Ovary (tissue), 9 donors: ENCODE results near the gene ADGRB2. TPM values are rescaled to one million over a fixed set of nuclear protein-coding genes. Genes with fewer than 3 reads are reported as not detected.

ENCODE experiments used
- DNase-seq, 5 donors: peaks; one replicate each; pipeline ENCODE4 v3.0.0-alpha.2; 2019 to 2020
- H3K27ac ChIP-seq, 2 donors: fragments of 200-600 bp; one replicate each; pipeline versions ENCODE4 v1.5.1 to v1.8.0; 2019 to 2022
- H3K27me3 ChIP-seq: fragments of 200-600 bp; one replicate; pipeline ENCODE4 v1.8.0; 2022
- H3K36me3 ChIP-seq: fragments of 200-600 bp; sonication (generic); one replicate; pipeline ENCODE4 v1.5.1; 2019
- H3K4me1 ChIP-seq: one replicate; pipeline ENCODE4 v1.8.1; 2013; ENCODE audit warnings: mild to moderate bottlenecking, moderate library complexity; ENCODE audit not compliant: insufficient read depth
- H3K4me3 ChIP-seq: fragments of 200-600 bp; sonication (generic); one replicate; pipeline ENCODE4 v1.5.1; 2017
- H3K9me3 ChIP-seq, 2 donors: fragments of 200-600 bp in 1 of 2; sonication (generic) in 1 of 2; one replicate each; pipeline versions ENCODE4 v1.5.1 to v1.8.1; 2013 to 2019; ENCODE audit warnings: mild to moderate bottlenecking in 1 of 2, moderate library complexity in 1 of 2
- EP300 ChIP-seq: sonication (generic); formaldehyde crosslinking; IDR thresholded peaks from one replicate; pipeline ENCODE4 v1.6.1; 2017; ENCODE audit warnings: antibody characterized with exemption
- POLR2A ChIP-seq: fragments of 450-650 bp; IDR thresholded peaks from one replicate; pipeline ENCODE4 v1.6.1; 2017; ENCODE audit warnings: antibody characterized with exemption, mild to moderate bottlenecking, moderate library complexity
- WGBS, 3 donors: extraction: QIAGEN DNeasy Blood & Tissue Kit in 1 of 3; methylation state at CpG; one replicate each; pipeline versions ENCODE4 v1.1.5 to v1.1.7; 2013 to 2017; 5-methylcytosine and 5-hydroxymethylcytosine counted together
- intact Hi-C, 4 donors: fragments of 100-400 bp; cut with DNase I; formaldehyde crosslinking; loops; one replicate each; pipeline versions ENCODE4 v1.11.0 to v1.15.1; 2022 to 2023
- polyA plus RNA-seq, 2 donors: library from polyadenylated mRNA; stranded (reverse); fragments of 200-250 nt in 1 of 2; fragments of 350-450 nt in 1 of 2; fragmentation: Illumina TruSeq in 1 of 2; extraction: RNeasy Lipid Tissue Mini Kit (QIAGEN cat#74804) in 1 of 2; gene quantifications; one replicate each; pipeline ENCODE4 v1.2.3, GENCODE V29; 2013 to 2014
- total RNA-seq, 7 donors: library from RNA; depleted of rRNA in 2 of 7; stranded (reverse); fragments of >200 nt in 2 of 7; fragmentation: NEBNext Ultra II Directional in 3 of 7; extraction: Animal tissue kit (Norgen Biotek cat#: 25700) in 3 of 7; gene quantifications; one replicate each; pipeline versions ENCODE4 v1.1.0 to v1.2.4, GENCODE V29; 2016 to 2023
- TF ChIP-seq, protein P1 (sequence below), 3 donors: fragments of 450-650 bp in 2 of 3; fragments of 200-600 bp in 1 of 3; IDR thresholded peaks; one replicate each; pipeline versions ENCODE4 v1.5.1 to v1.8.0; 2016 to 2022; ENCODE audit warnings: antibody characterized with exemption in 3 of 3, mild to moderate bottlenecking in 1 of 3
- donor health status: DM: no; HTN: no; CAD: no; lungs with moderate emphysema.
- donor health status: DM: no; HTN: no; CAD: no.
- donor health status: Bipolar disorder and iron deficiency.
- donor health status: DM: yes; HTN: yes; CAD: no.
- donor health status: DM: no; HTN: no; CAD: no.
- donor health status: DM: yes; HTN: yes; CAD: no.

The ADGRB2 gene
- total and polyA plus RNA-seq, 9 donors: 0.30 to 7.2 (median 1.6) TPM

GRCh38 chr1:31749785-31750735 is 14.1 kb downstream of the ADGRB2 start:
- WGBS, 3 donors: 73 to 81% (median 78%) methylated on average over 7 of the region's 7 CpGs
- Histone ChIP-seq H3K27ac (no peak overlapping the region), H3K4me3 (no peak overlapping the region), H3K9me3 (no peaks in the 10 kb centered on the region), H3K36me3 (no peaks in the 10 kb centered on the region), H3K4me1 (peaks cover 6% of the 10 kb centered on the region), H3K27me3 (no peaks in the 10 kb centered on the region)
- DNase-seq: no peak
- intact Hi-C loops: loop anchor here in 2 of 4 donors (5.0 to 10.0 kb wide), 2 partner anchors 85 to 88 kb away; no protein-coding TSS in a partner anchor
- TF ChIP-seq, protein P1, sequence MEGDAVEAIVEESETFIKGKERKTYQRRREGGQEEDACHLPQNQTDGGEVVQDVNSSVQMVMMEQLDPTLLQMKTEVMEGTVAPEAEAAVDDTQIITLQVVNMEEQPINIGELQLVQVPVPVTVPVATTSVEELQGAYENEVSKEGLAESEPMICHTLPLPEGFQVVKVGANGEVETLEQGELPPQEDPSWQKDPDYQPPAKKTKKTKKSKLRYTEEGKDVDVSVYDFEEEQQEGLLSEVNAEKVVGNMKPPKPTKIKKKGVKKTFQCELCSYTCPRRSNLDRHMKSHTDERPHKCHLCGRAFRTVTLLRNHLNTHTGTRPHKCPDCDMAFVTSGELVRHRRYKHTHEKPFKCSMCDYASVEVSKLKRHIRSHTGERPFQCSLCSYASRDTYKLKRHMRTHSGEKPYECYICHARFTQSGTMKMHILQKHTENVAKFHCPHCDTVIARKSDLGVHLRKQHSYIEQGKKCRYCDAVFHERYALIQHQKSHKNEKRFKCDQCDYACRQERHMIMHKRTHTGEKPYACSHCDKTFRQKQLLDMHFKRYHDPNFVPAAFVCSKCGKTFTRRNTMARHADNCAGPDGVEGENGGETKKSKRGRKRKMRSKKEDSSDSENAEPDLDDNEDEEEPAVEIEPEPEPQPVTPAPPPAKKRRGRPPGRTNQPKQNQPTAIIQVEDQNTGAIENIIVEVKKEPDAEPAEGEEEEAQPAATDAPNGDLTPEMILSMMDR (IDR thresholded peaks at IDR 0.05): no peak
- TF ChIP-seq EP300: no peak
- no peak for TF ChIP-seq POLR2A

GRCh38 chr1:31748365-31748764 is 15.8 kb downstream of the ADGRB2 start:
- Histone ChIP-seq H3K4me3 (no peak overlapping the region), H3K9me3 (no peaks in the 10 kb centered on the region), H3K4me1 (no peaks in the 10 kb centered on the region), H3K36me3 (no peaks in the 10 kb centered on the region), H3K27me3 (no peaks in the 10 kb centered on the region), H3K27ac (no peak overlapping the region)
- intact Hi-C loops: loop anchor here in 2 of 4 donors (5.0 to 10.0 kb wide), 2 partner anchors 84 to 86 kb away; no protein-coding TSS in a partner anchor
- WGBS, 3 donors: 78 to 83% (median 79%) methylated on average over 4 of the region's 4 CpGs
- DNase-seq: no peak
- TF ChIP-seq EP300 (no peak), POLR2A (no peak)
- TF ChIP-seq, protein P1 (IDR thresholded peaks at IDR 0.05): no peak

DNA sequence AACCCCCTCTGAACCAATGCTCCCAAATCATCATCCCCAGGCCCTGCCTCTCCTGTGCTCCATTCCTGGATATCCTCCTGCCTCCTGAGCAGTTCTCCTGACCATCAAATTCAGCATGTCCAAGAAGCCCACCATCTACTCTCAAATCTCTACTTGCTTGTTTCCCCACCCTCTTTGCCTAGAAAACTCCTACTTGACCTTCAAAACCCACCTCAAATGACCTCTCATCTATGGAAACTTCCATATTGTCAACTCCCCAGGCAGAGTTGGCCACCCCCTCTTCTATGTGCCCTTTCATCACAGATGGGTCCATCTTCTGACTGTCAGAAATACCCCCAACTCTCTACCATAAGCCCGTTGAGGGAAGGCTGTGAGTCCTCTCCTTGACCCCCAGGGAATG is 16.8 kb downstream of the ADGRB2 start:
- no peak for DNase-seq
- Histone ChIP-seq H3K9me3 (no peaks in the 10 kb centered on the region), H3K4me3 (no peak overlapping the region), H3K4me1 (no peaks in the 10 kb centered on the region), H3K27me3 (no peaks in the 10 kb centered on the region), H3K36me3 (no peaks in the 10 kb centered on the region), H3K27ac (no peak overlapping the region)
- intact Hi-C loops: loop anchor here in 2 of 4 donors (5.0 to 10.0 kb wide), 2 partner anchors 83 to 85 kb away; no protein-coding TSS in a partner anchor
- 73 to 94% (median 85%) methylated on average over 1 of the region's 1 CpG for WGBS, 3 donors
- TF ChIP-seq POLR2A (no peak), EP300 (no peak)
- TF ChIP-seq, protein P1 (IDR thresholded peaks at IDR 0.05): no peak

- Histone ChIP-seq H3K36me3 (no peaks in the 10 kb centered on the region), H3K27ac (no peak overlapping the region), H3K4me3 (no peak overlapping the region), H3K4me1 (no peaks in the 10 kb centered on the region), H3K9me3 (no peaks in the 10 kb centered on the region), H3K27me3 (no peaks in the 10 kb centered on the region)
- intact Hi-C loops: loop anchor here in 2 of 4 donors (5.0 to 10.0 kb wide), 2 partner anchors 82 to 84 kb away; no protein-coding TSS in a partner anchor
- no peak for DNase-seq
- WGBS, 3 donors: 60 to 73% (median 68%) methylated on average over 7 of the region's 7 CpGs
- TF ChIP-seq, protein P1 (IDR thresholded peaks at IDR 0.05): no peak
- no peak for TF ChIP-seq EP300
- no peak for TF ChIP-seq POLR2A
Observed at GRCh38 chr1:31746687-31747086, 17.5 kb downstream of the ADGRB2 start.
